ENCODE results near the gene RASL10B. TPM values are rescaled to one million over a fixed set of nuclear protein-coding genes. Genes with fewer than 3 reads are reported as not detected.

RASL10B gene
- total RNA-seq, 1 experiment from 2014 or later, result 17.4 TPM

DNA sequence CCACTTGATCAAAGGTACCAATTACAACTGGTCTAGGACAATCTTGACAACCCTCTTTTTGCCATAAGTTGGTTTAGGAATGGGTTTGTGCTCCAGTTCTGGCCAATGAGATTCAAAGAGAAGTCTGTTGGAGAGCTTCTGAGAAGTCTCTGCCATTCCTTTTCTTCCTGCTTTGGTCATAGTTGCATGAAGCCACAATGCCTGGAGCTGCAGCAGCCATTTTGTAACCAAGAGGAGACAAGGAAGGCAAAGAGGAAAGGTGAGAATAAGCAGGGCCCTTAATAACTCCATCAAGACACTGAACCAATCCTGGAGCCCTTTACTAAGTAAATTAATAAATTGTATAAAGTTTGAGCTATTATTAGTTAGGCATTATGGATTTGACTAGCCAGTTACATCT lies 25.8 kb downstream of the RASL10B start:
- ATAC-seq, result no peak

DNA sequence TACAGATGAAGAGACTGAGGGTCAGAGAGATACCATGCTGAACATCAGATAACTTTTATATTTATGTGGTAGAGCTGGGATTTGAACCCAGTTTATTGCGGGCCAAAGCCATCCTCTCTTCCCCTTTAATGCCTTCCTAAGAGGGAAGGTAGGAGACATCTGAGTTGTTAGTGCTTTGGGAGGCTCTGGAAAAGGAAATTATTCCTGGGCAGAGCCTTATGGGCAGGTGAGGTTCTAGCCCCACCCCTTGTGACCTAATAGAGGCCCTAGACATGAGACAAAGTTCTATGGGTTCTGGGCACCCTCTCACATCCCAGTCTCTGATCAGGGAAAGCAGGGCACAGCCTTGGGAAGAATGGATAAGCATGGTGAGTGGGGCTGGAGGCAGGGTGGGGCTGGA lies 29.1 kb downstream of the RASL10B start, which contains the start of gene C17orf50:
TSS of gene C17orf50 (plus strand) at position 301 of the 400 bp plus-strand sequence. CDS start at position 356, 55 bp downstream.
- ATAC-seq (no peak), DNase-seq (ENCODE audit: low spot score) (no peak)
- POLR2A ChIA-PET, result interaction anchor here (0.9 kb wide), 1 partner anchor 48 kb away, joined by 3 read pairs; no protein-coding TSS in a partner anchor
- no peak within 1 kb of the TSS for H3K4me3 Mint-ChIP-seq
- peaks cover 10% of the 10 kb centered on the region for H3K4me1 Mint-ChIP-seq
- H3K36me3 Mint-ChIP-seq, result no peaks in the 10 kb centered on the region
- no peaks in the 10 kb centered on the region for H3K9me3 Mint-ChIP-seq
- peaks cover 11% of the 10 kb centered on the region for H3K27me3 Mint-ChIP-seq (ENCODE audit: low read depth)
- H3K27ac Mint-ChIP-seq, result no peak within 1 kb of the TSS
- TF ChIP-seq, protein P1, sequence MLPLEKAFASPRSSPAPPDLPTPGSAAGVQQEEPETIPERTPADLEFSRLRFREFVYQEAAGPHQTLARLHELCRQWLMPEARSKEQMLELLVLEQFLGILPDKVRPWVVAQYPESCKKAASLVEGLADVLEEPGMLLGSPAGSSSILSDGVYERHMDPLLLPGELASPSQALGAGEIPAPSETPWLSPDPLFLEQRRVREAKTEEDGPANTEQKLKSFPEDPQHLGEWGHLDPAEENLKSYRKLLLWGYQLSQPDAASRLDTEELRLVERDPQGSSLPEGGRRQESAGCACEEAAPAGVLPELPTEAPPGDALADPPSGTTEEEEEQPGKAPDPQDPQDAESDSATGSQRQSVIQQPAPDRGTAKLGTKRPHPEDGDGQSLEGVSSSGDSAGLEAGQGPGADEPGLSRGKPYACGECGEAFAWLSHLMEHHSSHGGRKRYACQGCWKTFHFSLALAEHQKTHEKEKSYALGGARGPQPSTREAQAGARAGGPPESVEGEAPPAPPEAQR (CRISPR knock-in tag; IDR thresholded peaks at IDR 0.05), result no peak
- no peak for TF ChIP-seq TP53 (CRISPR knock-in tag; IDR thresholded peaks at IDR 0.05)
- TF ChIP-seq, protein P2, sequence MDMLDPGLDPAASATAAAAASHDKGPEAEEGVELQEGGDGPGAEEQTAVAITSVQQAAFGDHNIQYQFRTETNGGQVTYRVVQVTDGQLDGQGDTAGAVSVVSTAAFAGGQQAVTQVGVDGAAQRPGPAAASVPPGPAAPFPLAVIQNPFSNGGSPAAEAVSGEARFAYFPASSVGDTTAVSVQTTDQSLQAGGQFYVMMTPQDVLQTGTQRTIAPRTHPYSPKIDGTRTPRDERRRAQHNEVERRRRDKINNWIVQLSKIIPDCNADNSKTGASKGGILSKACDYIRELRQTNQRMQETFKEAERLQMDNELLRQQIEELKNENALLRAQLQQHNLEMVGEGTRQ (CRISPR knock-in tag; IDR thresholded peaks at IDR 0.05), result no peak
- TF ChIP-seq SOX15 (CRISPR knock-in tag; IDR thresholded peaks at IDR 0.05), result no peak
- TF ChIP-seq, protein P3, sequence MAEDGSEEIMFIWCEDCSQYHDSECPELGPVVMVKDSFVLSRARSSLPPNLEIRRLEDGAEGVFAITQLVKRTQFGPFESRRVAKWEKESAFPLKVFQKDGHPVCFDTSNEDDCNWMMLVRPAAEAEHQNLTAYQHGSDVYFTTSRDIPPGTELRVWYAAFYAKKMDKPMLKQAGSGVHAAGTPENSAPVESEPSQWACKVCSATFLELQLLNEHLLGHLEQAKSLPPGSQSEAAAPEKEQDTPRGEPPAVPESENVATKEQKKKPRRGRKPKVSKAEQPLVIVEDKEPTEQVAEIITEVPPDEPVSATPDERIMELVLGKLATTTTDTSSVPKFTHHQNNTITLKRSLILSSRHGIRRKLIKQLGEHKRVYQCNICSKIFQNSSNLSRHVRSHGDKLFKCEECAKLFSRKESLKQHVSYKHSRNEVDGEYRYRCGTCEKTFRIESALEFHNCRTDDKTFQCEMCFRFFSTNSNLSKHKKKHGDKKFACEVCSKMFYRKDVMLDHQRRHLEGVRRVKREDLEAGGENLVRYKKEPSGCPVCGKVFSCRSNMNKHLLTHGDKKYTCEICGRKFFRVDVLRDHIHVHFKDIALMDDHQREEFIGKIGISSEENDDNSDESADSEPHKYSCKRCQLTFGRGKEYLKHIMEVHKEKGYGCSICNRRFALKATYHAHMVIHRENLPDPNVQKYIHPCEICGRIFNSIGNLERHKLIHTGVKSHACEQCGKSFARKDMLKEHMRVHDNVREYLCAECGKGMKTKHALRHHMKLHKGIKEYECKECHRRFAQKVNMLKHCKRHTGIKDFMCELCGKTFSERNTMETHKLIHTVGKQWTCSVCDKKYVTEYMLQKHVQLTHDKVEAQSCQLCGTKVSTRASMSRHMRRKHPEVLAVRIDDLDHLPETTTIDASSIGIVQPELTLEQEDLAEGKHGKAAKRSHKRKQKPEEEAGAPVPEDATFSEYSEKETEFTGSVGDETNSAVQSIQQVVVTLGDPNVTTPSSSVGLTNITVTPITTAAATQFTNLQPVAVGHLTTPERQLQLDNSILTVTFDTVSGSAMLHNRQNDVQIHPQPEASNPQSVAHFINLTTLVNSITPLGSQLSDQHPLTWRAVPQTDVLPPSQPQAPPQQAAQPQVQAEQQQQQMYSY (CRISPR knock-in tag; IDR thresholded peaks at IDR 0.05), result no peak
- no peak for TF ChIP-seq ZNF121 (CRISPR knock-in tag; IDR thresholded peaks at IDR 0.05)
- no peak for TF ChIP-seq TEAD1 (CRISPR knock-in tag; IDR thresholded peaks at IDR 0.05)
- TF ChIP-seq, protein P4, sequence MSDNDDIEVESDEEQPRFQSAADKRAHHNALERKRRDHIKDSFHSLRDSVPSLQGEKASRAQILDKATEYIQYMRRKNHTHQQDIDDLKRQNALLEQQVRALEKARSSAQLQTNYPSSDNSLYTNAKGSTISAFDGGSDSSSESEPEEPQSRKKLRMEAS (CRISPR knock-in tag; IDR thresholded peaks at IDR 0.05), result no peak
- TF ChIP-seq GABPB1 (CRISPR knock-in tag; IDR thresholded peaks at IDR 0.05), result no peak
- TF ChIP-seq, protein P5, sequence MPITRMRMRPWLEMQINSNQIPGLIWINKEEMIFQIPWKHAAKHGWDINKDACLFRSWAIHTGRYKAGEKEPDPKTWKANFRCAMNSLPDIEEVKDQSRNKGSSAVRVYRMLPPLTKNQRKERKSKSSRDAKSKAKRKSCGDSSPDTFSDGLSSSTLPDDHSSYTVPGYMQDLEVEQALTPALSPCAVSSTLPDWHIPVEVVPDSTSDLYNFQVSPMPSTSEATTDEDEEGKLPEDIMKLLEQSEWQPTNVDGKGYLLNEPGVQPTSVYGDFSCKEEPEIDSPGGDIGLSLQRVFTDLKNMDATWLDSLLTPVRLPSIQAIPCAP (CRISPR knock-in tag; IDR thresholded peaks at IDR 0.05), result no peak
- TF ChIP-seq NR2C2 (CRISPR knock-in tag; IDR thresholded peaks at IDR 0.05), result no peak
- TF ChIP-seq NR1H2 (CRISPR knock-in tag; IDR thresholded peaks at IDR 0.05), result no peak
- TF ChIP-seq, protein P6, sequence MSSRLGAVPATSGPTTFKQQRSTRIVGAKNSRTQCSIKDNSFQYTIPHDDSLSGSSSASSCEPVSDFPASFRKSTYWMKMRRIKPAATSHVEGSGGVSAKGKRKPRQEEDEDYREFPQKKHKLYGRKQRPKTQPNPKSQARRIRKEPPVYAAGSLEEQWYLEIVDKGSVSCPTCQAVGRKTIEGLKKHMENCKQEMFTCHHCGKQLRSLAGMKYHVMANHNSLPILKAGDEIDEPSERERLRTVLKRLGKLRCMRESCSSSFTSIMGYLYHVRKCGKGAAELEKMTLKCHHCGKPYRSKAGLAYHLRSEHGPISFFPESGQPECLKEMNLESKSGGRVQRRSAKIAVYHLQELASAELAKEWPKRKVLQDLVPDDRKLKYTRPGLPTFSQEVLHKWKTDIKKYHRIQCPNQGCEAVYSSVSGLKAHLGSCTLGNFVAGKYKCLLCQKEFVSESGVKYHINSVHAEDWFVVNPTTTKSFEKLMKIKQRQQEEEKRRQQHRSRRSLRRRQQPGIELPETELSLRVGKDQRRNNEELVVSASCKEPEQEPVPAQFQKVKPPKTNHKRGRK (CRISPR knock-in tag; IDR thresholded peaks at IDR 0.05; ENCODE audit: borderline replicate concordance), result no peak
- TF ChIP-seq, protein P7, sequence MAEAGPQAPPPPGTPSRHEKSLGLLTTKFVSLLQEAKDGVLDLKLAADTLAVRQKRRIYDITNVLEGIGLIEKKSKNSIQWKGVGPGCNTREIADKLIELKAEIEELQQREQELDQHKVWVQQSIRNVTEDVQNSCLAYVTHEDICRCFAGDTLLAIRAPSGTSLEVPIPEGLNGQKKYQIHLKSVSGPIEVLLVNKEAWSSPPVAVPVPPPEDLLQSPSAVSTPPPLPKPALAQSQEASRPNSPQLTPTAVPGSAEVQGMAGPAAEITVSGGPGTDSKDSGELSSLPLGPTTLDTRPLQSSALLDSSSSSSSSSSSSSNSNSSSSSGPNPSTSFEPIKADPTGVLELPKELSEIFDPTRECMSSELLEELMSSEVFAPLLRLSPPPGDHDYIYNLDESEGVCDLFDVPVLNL (CRISPR knock-in tag; IDR thresholded peaks at IDR 0.05; ENCODE audit: borderline replicate concordance, low read depth), result no peak
- CTCF ChIA-PET, result interaction anchor here (5.8 kb wide), 1 partner anchor 10 kb away, joined by 100 read pairs; the partner anchor contains the start of gene GAS2L2

More for the DNA sequence above, 25.8 kb downstream of the RASL10B start:
- H3K27ac Mint-ChIP-seq, result no peak overlapping the region
- TF ChIP-seq, protein P8, sequence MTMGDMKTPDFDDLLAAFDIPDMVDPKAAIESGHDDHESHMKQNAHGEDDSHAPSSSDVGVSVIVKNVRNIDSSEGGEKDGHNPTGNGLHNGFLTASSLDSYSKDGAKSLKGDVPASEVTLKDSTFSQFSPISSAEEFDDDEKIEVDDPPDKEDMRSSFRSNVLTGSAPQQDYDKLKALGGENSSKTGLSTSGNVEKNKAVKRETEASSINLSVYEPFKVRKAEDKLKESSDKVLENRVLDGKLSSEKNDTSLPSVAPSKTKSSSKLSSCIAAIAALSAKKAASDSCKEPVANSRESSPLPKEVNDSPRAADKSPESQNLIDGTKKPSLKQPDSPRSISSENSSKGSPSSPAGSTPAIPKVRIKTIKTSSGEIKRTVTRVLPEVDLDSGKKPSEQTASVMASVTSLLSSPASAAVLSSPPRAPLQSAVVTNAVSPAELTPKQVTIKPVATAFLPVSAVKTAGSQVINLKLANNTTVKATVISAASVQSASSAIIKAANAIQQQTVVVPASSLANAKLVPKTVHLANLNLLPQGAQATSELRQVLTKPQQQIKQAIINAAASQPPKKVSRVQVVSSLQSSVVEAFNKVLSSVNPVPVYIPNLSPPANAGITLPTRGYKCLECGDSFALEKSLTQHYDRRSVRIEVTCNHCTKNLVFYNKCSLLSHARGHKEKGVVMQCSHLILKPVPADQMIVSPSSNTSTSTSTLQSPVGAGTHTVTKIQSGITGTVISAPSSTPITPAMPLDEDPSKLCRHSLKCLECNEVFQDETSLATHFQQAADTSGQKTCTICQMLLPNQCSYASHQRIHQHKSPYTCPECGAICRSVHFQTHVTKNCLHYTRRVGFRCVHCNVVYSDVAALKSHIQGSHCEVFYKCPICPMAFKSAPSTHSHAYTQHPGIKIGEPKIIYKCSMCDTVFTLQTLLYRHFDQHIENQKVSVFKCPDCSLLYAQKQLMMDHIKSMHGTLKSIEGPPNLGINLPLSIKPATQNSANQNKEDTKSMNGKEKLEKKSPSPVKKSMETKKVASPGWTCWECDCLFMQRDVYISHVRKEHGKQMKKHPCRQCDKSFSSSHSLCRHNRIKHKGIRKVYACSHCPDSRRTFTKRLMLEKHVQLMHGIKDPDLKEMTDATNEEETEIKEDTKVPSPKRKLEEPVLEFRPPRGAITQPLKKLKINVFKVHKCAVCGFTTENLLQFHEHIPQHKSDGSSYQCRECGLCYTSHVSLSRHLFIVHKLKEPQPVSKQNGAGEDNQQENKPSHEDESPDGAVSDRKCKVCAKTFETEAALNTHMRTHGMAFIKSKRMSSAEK (CRISPR knock-in tag; IDR thresholded peaks at IDR 0.05; ENCODE audit: borderline replicate concordance), result no peak
- TF ChIP-seq TCF7 (CRISPR knock-in tag; IDR thresholded peaks at IDR 0.05; ENCODE audit: low read depth), result no peak
- TF ChIP-seq FOXK1 (CRISPR knock-in tag; IDR thresholded peaks at IDR 0.05), result no peak
- no peak for TF ChIP-seq KAT7 (CRISPR knock-in tag; IDR thresholded peaks at IDR 0.05; ENCODE audit: borderline replicate concordance)
- no peaks in the 10 kb centered on the region for H3K9me3 Mint-ChIP-seq
- no peak for DNase-seq (ENCODE audit: low spot score)
- ChIA-PET CTCF (interaction anchor here (1.8 kb wide), 1 partner anchor 48 kb away, joined by 5 read pairs; no protein-coding TSS in a partner anchor), POLR2A (no interaction called here)
- H3K36me3 Mint-ChIP-seq, result no peaks in the 10 kb centered on the region
- H3K4me1 Mint-ChIP-seq, result peaks cover 7% of the 10 kb centered on the region
- peaks cover 5% of the 10 kb centered on the region for H3K27me3 Mint-ChIP-seq (ENCODE audit: low read depth)
- H3K4me3 Mint-ChIP-seq, result no peak overlapping the region
